Measurements from ENCODE around the gene ZNF79.
"Not testable (repeated sequence)": the region's sequence is repeated elsewhere in the genome, so short reads cannot be mapped to it uniquely, and the experiment has no call there.

Gene ZNF79

DNA sequence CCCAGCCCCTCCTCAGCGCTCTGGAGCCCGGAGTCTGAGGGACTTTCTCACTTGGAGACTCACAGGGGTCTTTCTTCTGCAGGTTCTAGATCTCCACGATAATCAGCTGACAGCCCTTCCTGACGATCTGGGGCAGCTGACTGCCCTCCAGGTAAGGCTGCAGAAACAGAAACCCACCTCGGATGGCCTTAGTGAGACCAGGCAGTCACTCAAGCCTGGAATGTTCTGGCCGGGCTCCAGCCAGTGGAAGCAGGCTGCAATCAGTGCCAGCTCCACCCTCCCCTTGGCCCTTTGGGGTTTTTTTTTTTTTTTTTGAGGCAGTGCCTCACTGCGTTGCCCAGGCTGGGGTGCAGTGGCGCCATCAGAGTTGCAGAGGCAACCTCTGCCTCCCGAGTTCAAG, 34.7 kb downstream of the ZNF79 start:
- no peak for DNase-seq

DNA sequence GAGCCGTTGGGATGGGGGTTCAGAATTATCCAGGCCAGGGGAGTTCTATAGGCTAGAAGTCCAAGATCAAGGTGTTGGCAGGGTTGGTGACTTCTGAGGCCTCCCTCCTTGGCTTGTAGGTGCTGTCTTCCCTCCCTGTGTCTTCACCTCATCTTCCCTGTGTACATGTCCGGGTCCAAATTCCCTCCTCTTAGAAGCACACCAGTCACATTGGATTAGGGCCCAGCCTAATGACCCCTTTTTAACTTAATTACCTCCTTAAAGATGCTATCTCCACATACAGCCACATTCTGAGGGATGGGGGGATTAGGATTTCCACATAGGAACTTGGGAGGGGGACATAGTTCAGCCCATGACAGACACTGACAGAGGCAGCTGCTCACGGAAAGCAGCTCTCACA, 39.2 kb downstream of the ZNF79 start:
- no peak for DNase-seq

DNA sequence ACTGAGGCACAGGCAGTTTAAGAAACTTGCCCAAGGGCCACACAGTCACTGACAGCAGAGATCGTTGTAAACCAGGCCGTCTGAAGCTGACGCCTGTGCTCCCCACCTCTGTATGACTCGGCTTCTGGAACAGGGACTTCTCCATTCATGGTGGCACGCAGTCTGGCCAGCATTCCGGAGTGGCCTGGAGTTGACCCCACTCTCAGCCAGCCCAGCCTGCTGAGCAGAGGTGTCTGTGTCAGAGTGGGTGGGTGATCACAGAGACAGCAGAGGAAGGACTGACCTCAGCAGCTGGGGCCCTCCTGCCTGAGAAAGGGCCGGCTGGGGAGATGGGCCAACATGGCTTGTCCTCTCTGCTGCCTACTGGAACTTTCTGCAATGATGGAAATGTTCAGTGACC, 39.7 kb downstream of the ZNF79 start:
- DNase-seq, result no peak

DNA sequence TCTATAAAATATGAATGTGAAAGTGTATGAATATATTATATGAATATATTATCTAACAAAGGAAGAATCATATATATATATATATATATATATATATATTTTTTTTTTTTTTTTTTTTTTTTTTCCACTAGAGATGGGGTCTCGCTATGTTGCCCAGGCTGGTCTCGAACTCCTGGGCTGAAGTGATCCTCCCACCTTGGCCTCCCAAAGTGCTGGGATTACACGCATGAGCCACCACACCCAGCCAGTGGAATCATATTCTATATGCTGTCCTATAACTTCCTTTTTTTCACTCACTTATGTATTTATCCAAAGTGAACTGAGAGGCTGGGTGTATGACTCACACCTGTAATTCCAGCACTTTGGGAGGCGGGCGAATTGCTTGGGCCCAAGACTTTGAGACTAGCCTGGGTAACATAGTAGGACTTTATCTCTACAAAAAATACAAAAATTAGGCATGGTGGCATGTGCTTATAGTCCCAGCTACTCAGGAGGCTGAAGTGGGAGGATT, 42.3 kb downstream of the ZNF79 start:
- not testable (repeated sequence) for DNase-seq

DNA sequence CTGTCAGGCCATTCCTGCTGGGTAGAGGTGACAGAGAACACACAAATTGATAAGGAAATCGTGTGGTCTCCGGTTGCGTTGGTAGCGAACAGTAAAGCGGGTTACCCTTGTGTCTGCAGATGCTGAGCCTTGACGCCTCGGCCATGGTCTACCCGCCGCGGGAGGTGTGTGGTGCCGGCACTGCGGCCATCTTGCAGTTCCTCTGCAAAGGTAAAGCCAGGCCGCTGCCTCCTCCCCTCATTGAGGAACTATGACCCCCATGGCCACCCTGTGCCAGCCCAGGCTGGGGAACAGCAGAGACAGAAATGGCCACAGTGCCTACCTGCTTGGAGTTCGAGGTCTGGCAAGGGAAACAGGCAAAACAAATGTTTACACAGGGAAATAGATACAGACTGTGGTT, 43.4 kb downstream of the ZNF79 start:
- DNase-seq, result no peak

DNA sequence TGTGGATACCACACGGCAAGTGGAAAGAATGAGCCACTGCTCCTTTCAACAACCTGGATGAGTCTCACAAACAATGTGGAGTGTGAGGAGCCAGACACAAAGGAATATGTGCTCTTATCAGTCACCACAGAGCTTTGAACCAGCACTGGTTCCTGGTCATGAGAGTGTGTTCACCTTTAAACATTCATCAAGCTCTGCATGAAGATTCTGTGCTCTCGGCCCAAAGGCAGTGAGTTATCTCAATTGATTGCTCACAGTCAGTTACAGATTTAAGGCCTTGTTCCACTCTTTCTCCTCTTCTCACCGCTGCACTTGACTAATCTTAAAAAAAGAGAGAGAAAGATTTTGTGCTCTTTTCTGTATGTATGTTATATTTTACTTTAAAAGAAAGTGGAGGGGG, 46.5 kb downstream of the ZNF79 start:
- no peak for DNase-seq

DNA sequence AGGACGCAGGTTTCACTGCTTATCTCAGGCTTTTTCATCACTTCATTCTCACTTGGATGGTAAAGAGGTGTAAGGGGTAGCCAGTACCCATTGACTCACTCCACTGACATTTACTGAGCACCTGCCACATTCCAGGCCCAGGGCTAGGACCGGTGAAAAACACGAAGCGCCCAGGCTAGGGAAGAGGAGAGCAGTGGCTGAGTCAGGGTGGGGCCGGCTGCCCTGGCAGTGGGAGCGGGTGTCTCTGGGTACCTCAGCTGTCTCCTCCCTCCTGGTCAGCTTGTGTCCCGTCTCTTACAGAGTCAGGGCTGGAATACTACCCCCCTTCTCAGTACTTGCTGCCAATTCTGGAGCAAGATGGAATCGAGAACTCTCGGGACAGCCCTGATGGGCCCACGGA, 49.3 kb downstream of the ZNF79 start:
- no peak for DNase-seq

DNA sequence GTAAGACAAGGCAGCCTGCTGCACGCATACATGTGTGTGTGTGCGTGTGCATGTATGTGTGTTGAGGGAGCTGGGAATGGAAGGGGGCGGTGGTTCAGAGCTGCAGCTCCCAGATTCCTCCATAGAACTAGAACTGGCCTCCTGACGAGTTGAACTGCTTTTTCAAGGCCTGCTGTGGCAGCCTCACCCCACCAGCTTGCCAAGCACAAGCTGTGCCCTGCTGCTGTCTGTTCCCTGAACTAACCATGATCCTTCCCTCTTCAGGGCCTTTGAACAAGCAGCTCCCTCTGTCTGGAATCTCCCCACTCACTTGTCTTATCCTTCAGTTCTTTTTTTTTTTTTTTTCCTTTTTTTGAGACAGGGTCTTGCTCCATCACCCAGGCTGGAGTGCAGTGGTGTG, 49.8 kb downstream of the ZNF79 start:
- no peak for DNase-seq

DNA sequence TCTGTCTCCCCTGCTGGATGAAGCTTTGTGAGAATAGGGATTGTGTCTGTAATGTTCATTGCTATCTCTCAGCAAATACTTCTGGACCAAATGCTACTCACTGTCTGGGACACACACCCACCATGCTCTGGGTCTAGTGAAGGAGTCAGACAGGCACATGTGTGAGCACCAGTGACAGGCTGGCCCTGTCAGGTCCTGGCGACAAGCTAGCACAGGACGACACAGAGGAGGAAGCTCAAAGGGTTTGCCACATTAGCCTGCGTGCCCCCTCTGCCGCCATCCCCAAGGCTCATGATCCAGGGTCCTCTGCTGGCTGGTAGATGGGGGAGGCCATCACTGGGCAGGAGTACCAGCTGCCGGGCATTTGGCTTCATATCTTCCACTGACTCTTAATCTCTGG, 50.4 kb downstream of the ZNF79 start:
- DNase-seq, result no peak

DNA sequence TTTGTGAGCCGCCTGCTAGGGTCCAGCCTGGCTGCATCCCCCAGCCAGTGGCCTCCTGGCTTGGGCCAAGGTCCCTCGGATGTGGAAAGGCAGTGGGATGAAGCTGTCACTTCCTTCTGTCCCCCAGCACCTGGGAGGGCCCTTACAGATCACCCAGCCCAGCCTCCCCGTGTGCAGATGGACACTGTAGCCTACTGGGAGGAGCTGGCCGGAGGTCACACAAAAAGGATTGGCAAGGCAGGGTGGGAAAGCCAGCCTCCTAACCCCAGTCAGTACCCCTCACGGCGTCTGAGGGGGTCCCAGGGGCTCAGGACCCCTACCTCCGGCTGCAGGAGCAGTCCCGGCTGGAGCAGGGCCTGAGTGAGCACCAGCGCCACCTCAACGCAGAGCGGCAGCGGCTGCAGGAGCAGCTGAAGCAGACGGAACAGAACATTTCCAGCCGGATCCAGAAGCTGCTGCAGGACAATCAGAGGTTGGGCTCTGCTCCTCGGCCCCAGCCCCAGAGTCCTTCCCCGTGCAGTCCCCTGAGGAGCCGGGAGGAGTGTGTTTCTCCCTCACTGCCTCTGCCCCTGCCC, 55.4 kb downstream of the ZNF79 start:
- DNase-seq, result no peak

DNA sequence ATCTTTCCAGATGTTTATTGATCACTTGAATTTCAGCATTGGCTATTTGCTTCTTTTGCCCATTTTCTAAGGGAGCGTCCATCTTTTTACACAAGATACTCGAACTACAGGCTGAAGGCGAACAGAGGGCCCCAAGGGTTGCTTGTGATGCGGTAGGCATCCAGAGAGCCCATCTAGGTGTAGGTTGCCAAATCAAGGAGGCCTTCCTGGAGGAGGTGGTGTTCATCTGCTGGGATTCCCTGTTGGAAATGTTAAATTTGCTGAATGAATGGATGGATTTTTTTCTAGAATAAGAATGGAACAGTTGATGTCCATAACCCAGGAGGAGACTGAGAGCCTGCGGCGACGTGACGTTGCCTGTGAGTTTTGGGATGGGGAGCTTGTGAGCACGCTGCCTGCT, 58.5 kb downstream of the ZNF79 start:
- DNase-seq, result no peak

DNA sequence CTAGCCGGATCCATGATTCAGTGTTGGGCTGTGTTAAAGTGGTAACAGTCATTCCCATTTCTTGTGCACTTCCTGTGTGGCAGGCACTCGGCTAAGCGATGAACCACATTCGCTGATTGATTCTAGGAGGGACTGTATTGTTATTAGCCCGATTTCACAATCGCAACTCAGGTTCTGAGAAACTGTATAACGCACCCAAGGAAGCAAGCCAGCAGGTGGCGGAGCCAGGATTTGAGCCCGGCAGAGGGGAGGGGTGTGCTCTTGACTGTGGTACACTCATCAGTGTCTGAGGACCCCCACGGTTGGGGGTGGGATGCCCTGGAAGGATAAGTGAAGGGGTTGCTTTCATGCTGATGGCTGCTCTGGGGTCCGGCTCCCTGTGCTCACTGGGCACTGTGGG, 61.8 kb downstream of the ZNF79 start:
- DNase-seq, result no peak

DNA sequence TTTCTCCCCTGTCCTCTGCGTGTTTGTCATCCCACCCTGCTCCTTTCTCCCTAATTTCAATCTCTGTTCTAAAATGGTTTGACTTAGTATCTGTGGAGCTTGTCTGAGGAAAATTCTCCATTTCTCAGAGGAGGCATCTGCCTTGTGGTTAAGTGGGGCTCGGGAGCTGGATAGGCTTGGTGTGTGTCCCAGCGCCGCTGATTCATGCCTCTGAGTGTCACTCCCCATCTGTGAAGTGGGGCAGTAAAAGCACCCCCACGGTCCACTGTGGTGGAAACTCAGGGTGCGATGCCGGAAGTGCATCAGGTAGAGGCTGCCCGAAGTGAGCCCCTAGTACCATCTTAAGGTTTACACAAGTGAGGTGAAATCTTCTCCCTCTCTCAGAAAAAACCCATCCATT, 64.8 kb downstream of the ZNF79 start:
- DNase-seq, result no peak

DNA sequence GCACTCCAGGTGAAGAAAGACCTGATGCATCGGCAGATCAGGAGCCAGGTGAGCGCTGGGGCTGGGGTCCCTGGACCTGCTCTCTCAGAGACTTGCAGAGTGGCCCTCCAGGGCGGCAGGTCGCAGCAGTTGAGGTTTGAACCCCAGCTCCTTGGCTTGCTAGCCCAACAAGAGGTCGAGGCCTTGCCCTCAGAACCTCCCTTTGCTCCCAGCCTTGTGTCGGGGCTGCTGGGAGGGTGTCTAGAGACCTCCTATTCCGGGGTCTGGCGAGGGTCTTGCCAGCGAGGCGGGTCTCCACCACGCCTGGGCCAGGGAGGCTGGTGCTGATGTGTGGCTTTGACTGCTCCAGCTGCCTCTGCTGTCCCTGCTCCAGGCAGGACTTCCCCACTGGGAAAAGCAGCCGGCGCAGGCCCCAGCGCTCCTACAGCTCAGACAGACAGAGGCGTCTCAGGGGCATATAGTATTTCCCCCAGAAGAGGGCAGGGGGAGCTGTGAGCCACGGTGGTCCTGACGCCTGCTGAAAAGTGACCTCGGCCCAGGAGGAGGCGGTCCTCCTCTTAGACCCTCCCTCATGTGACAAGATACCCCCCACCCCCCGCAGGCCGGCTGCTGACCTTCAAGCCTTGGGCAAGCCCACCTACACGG, 65.4 kb downstream of the ZNF79 start:
- no peak for DNase-seq

DNA sequence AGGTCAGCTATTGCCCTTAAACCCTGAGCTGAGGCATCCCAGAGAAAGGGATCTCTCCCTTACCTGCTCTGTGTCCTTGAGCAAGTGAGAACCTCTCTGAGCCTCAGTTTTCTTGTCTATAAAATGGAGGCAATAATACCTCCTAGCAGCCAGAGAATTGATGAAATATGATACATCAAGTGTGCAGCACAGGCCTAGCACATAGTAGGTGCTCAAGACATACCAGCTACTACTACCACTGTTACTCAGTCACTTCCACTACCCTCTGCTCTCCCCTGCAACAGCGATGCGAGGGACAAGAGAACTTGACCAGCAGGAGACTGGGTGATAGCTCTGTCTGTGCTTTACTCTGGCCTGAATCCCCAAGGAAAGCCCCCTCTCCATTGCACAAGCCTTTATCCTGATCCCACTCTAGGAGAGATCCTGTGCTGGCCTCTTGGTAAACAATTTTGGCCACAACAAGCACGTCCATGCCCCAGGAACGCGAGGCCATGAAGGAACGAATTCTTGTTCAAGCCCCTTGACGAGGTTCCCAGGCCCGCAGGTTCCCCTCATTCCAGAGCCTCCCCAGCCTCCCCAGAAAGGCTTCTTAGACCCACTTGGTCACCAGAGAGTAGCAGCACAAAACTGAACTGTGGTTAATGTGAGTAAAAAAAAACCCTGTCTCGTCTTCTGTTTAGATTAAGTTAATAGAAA, 66.5 kb downstream of the ZNF79 start:
- DNase-seq, result no peak

DNA sequence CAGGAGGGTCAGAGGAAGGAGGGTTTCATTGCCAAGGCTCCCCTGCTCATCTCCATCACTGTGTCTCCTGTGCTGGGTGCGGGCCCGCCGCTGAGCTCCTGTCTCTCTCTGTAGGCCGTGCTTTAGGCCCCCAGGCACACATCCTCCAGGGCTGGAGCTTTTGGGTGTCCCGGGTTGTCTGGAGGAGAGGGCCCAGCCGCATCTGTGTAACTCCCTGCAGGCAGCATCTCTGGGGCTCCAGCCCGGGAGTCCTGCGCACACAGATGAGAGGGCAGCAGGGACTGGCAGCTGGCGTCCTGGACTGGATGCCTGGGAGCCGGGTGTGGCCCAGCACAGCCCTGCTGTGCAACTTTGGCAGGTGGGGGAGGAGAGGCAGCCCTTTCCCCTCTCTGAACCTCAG, 67.3 kb downstream of the ZNF79 start:
- DNase-seq, result no peak

DNA sequence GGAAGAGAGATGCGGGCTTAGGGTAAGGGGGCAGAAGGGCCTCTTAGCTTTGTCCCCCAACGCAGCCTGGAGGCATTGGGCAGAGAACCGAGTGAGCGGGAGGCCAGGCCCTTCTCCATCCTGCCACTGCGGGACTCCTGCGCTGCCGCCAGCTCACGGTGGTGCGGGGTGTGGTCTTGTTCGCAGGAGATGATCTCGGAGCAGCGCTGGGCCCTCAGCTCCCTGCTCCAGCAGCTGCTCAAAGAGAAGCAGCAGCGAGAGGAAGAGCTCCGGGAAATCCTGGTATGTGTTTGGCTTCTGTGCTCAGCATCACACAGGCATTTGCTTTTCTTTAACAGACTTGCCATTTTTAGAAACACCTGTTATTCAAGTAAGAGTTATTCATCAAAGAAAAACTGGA, 68.4 kb downstream of the ZNF79 start:
- no peak for DNase-seq

DNA sequence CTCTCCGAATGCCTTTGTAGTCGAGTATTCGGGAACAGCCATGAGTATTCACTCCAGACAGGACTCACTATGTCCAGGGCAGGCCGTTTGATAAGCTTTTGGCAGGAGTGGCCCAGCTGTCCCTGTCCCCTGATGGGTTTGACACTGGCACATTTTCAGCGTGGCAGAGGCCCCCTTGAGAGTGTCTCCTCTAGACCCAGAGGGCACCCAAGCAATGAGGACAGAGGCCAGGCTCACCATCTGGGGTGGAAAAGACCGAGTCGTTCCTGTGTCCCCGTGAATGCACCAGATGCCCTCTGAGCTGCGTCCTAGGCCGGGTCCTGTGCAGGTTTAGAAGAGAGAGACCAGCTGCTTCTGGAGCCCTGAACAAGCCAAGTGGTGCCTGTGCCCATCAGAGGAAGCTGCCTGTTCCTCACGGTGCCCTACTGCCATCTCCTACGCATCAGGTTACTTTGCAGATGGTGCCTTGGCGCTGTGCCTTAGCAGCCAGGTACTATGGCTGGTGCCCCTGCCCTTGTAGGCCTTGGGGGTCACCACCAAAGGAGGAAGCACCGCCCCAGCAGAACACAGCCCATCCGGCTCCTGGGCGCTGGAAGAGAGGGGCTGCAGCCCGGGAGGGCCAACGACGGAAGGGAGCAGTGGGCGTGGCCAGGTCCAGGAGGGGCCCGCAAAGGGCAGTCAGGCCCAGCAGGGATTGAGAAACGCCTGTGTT, 69.6 kb downstream of the ZNF79 start:
- no peak for DNase-seq

DNA sequence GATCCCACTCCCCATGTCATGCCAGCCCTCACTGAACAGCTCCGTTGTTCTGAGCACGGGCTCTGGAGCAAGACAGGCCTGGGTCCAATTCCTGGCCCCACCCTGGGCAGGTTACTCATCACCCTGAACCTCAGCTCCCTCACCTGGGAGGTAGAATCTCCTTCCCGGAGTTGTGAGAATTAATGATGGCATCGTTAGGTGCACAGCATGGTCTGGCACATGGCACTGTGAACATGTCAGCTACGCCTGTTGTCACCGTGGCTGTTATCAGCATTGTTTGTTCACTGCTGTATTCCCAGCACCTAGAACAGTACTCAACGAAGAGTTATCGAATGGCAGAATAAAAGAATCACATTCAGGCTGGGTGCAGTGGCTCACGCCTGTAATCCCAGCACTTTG, 70.1 kb downstream of the ZNF79 start:
- DNase-seq, result no peak
